Measurements from ENCODE around the gene THAP9.

GRCh38 chr4:82868572-82868971 is 32.0 kb upstream of the THAP9 start:
- TF ChIP-seq CTCF (IDR thresholded peaks at IDR 0.05): no peak
- no peak for TF ChIP-seq POLR2A (IDR thresholded peaks at IDR 0.05)
